Activated naive CD4-positive, alpha-beta T cell treated with anti-CD3 and anti-CD28 coated beads, Interleukin-2, amount 50 U/mL, for 16 hours (primary cell): Measurements from ENCODE around the gene DPM3.
"Not testable (repeated sequence)": the region's sequence is repeated elsewhere in the genome, so short reads cannot be mapped to it uniquely, and the experiment has no call there.

Source experiments
- DNase-seq: peaks from one replicate; pipeline ENCODE4 v3.0.0-alpha.2; 2020

The DPM3 gene

DNA sequence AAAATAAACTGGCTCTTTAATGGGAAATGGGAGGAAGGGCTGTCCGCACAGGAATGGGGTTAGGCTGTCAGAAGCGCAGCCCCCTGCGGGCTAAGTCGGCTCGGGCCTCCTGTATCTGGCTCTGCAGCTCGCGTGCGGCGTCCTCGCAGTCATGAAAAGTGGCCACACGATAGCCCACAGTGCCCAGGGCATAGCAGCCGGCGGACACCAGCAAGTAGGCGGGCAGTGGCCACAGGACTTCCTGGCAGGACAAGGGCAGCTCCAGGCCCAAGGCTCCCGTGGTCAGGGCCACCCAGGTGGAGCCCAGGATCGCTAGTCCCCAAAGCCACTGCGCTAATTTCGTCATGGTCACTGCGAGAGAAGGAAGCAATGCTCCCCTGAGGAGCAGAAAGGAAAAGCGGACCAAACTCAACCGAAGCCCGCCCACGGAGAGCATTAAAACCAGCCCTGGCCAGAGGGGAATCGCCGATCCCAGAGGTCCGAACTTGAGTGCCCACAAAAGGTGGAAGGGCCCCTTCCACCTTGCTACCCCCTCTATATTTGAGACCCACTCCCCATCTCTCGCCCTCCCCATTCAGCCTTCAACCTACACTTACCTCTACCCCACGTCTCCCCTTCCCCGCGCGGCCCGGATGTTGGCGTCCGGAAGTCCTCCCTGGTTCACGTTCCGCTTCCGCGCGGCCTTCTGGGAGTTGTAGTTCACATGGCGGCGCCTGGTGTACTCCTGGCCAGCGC lies at the start of gene DPM3:
TSS of gene DPM3 (minus strand) at position 637 of the 735 bp plus-strand sequence. CDS start at position 346, 291 bp downstream.
- peak; percentile 92 for DNase-seq

- not testable (repeated sequence) for DNase-seq
Measured at GRCh38 chr1:155189926-155190325, 49.6 kb upstream of the DPM3 start.

DNA sequence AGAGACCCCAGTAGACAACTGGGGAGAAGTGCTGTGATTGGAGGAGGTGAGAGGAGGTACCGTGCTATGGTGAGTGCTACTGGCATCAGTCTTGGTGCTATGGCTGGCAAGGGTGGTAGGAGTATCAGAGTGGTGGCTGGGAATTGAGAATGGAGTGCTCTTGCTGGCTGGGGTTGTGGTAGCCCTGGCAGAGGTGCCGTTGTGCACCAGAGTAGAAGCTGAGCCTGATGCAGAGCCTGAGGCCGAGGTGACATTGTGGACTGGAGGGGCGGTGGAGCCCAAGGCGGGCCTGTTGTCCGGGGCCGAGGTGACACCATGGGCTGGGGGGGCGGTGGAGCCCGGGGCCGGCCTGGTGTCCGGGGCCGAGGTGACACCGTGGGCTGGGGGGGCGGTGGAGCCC lies 47.9 kb upstream of the DPM3 start:
- no peak for DNase-seq

- no peak for DNase-seq
Measured at GRCh38 chr1:155187456-155187891, 47.1 kb upstream of the DPM3 start.

DNA sequence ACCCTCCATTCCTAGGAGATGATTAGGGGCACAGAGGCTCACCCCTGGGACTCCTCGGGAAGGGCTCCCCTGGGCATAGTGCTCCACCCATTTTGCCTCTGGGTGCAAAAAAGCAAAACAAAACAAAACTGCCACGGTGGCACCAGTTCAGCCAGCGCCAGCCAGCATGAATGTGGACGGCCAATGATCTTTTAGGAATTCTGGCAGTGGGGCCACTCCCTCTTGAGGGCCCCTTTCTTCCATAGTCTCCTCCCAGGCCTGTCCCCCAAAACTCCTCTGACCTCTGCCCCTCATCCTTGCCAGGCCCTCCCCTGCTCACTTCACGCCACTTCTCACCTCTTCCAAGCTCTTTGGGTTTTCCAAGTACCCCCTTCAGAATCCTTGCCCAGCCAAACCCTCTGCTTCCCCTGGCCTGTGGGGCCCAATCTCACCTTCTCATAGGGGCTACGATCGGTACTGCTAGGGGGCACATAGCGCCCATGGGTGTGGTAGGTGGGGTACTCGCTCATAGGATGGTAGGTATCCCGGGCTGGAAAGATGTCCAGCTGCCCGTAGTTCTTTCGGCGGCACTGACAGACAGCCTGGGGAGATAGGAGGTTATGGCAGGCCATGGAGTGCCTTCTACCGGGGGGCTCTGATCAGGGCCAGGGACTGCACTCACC lies 46.6 kb upstream of the DPM3 start:
- DNase-seq = no peak

DNA sequence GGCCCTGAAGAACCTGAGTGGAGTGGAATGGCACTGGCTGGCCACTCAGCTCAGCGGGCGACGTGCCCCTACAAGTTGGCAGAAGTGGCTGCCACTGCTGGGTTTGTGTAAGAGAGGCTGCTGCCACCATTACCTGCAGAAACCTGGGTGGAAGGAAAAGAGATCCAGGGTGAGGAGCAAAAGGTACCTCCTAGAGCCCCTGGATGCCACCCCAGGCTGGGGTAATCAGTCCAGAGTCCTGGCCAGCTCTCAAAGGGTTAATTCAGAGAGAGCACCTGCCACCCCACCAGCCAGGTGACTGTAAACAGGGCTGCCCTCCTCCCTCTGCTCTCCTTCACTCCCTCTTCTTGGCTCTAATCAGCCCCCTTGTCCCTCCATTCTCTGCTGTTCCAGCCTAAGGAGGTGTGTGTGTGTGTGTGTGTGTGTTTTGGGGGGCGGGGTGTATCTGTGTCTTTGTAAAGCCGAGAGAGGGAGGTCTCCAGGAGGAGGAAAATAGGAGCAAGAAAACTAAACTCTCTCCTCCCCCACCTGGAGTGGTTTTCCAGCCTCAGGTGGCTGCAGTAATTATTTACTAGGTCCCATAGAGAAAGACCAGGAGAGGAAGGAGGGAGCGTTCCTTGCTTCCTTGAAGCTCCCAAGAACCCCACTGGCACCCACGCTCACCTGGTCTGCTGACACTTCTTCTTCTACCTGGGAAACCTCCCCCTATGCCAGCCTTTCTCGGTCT lies 45.9 kb upstream of the DPM3 start:
- no peak for DNase-seq

- no peak for DNase-seq
Measured at GRCh38 chr1:155185783-155186066, 45.4 kb upstream of the DPM3 start.

DNA sequence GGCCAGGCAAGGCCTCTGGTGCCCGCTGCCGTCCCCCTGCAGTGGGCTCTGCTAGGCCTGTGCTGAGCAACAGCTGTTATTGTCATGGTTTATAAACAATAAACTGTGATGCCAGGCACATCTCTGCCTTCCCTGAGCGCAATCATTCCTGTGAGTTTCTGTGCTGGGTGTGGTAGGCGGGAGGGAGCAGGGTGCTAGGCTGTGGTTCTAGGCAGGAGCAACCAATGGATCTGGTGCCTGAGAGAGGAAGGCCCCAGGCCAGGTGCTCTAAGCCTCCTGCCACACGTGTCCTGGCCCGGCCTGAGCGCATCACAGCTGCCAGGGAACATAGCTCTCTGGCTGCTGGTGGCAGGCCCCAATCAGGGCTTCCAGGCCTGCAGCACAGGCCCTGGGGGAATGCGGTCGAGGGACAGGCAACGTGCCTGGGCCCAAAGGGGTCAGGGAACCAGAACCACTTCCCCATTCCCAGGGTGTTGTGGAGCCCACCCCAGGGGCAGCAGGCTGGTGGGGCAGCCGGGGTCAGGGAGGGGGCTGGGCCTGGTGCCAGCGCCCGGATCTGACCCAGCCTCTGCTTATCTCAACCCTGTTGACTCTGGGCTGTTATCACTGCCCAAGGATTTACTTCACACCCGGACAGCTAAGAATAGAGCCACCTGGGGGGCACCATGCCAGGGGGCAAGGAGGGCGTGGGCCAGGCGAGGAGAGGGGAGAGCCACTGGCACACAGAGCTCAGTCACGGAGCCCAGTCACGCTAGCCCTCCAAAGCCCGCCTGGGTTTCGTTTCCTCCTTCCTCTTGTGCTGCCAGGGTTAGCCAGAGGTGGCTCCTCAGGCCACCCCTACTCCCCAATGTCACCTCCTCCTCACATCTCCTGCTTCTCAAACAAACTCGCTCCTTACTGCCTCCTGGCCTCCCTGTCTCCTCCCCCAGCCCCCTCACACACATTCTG lies 44.8 kb upstream of the DPM3 start:
- DNase-seq = no peak

GRCh38 chr1:155184351-155184811 lies 44.0 kb upstream of the DPM3 start:
- no peak for DNase-seq

GRCh38 chr1:155183775-155184221 lies 43.5 kb upstream of the DPM3 start:
- no peak for DNase-seq

DNA sequence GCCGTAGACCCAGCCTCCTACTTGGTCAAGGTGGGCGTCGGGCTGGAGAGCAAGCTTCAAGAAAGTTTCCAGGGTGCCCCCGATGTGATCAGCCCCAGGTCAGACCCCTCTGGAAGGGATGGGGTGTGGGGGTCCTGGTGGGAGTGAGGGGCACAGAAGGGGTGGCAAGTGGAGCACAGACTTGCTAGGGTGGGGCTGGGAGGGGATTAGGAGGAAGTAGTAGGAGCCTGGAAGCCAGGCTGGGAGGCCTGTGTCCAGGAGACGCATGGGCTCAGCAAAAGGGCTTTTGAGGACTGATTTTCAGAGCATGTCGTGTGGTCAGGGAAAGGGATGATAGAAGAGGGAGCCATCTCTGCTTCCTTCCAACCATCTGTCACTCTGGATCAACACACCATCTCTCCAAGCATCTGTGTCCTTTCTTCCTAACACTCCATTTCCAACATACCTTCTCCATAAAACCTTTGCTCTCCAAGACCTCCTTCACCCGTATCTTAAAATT lies 41.8 kb upstream of the DPM3 start:
- DNase-seq = no peak

DNA sequence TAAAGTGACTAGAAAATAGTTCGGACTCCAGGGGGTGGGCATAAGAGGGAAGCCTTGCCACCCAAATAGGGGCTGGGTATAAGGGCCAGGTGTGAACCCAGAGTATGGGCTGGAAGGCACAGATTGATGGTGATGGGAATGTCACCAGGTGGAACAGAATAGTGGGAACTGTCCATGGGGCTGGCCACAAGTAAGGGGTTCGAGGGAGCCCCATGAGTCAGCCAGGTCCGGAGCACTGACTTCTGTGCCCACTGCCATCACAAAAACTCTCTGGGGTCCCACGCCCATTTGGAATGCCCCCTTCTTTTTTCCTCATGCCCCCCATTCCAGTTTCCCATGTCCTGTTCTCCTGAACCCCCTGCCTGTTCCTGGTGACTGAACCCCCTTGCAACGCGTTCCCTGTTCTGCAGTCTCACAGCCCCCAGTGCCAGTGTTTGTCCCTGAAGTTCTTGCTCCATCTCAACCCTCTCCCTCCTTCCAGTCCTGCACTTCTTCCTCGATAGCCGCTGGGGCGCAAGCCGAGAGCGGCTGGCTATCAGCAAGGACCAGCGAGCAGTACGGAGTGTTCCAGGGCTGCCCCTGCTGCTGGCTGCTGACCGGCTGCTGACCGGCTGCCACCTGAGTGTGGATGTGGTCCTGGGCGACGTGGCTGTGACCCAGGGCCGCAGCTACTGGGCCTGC lies 41.2 kb upstream of the DPM3 start:
- DNase-seq = no peak

DNA sequence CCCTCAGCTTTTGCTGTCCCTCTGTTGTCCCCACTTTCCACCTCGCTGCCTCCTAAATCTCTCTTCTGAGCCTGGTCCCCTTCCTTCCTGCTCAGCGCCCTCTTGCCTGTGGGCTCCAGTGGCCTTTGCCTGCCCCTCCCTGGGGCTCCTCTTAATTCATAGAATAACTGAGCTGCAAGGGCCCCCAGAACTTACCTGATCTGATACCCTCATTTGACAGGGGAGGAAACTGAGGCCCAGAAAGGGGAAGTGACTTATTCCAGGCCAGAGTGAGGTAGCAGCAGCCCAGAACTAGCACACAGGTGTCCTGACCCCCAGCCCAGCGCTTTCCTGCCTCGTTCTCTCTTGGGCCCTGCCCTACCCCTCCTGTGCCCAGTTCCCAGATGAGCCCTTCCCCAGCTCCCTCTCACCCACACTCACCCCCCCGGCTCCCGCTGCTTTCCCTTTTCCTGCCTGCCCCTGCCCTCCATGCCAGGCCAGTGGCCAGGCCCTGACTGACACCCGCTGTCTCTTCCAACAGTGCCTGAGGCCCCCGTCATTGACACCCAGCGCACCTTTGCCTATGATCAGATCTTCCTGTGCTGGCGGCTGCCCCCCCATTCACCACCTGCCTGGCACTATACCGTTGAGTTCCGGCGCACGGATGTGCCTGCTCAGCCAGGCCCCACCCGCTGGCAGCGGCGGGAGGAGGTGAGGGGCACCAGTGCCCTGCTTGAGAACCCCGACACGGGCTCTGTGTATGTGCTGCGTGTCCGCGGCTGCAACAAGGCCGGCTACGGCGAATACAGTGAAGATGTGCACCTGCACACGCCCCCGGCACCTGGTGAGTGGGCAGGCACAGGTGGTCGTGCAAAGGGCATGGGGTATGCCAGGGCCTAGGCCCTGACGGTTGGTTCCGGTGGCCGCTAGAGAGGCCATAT lies 39.0 kb upstream of the DPM3 start:
- DNase-seq = no peak

- DNase-seq = no peak
Measured at GRCh38 chr1:155178441-155179111, 38.2 kb upstream of the DPM3 start.

DNA sequence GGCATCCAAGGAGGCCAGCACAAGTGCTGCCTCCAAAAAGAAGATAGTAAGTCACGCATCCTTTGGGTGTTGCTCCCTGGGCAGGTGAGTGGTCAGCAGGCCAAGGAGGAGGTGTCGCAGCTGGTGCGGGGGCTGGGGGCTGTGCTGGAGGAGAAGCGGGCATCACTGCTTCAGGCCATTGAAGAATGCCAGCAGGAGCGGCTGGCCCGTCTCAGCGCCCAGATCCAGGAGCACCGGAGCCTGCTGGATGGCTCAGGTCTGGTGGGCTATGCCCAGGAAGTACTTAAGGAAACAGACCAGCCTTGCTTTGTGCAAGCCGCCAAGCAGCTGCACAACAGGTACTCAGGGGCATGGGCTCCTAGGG lies 37.6 kb upstream of the DPM3 start:
- DNase-seq = no peak

- no peak for DNase-seq
Measured at GRCh38 chr1:155177192-155177917, 37.0 kb upstream of the DPM3 start.

- DNase-seq = peak; percentile 84
Measured at GRCh38 chr1:155176544-155177071, 36.3 kb upstream of the DPM3 start.

DNA sequence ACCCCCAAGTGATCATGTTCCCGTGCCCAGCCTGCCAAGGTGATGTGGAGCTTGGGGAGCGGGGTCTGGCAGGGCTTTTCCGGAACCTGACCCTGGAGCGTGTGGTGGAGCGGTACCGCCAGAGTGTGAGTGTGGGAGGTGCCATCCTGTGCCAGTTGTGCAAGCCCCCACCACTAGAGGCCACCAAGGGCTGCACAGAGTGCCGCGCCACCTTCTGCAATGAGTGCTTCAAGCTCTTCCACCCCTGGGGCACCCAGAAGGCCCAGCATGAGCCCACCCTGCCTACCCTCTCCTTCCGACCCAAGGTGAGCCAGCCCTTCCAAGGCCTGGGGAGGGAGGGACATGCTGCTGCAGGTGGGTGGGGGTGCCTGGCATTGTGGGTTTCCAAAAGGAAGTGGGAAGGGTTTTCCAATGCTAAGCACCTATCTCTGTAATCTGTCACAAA lies 35.6 kb upstream of the DPM3 start:
- no peak for DNase-seq

GRCh38 chr1:155175281-155175926 lies 35.1 kb upstream of the DPM3 start:
- no peak for DNase-seq
